ENCODE measurements around the gene PHPT1.

- no peak for TF ChIP-seq RAD21 (IDR thresholded peaks at IDR 0.05)
- no peak for TF ChIP-seq CTCF (IDR thresholded peaks at IDR 0.05; ENCODE audit: low read depth, low read length, missing input control)
- TF ChIP-seq EGR1 (IDR thresholded peaks at IDR 0.05; ENCODE audit: low read depth in 2 of 2): no peak
- TF ChIP-seq JUND (IDR thresholded peaks at IDR 0.05): no peak
- no peak for TF ChIP-seq TAF1 (conservative IDR thresholded peaks at IDR 0.05)
- TF ChIP-seq MAX (IDR thresholded peaks at IDR 0.05): no peak
- no peak for TF ChIP-seq ATF3 (IDR thresholded peaks at IDR 0.05)
- TF ChIP-seq REST (IDR thresholded peaks at IDR 0.05): no peak
- no peak for TF ChIP-seq YY1 (IDR thresholded peaks at IDR 0.05)
- TF ChIP-seq ZBTB33 (IDR thresholded peaks at IDR 0.05): no peak
- no peak for TF ChIP-seq RXRA (IDR thresholded peaks at IDR 0.05)
- no peak for TF ChIP-seq FOXA1 (IDR thresholded peaks at IDR 0.05)
- no peak for TF ChIP-seq FOXA2 (IDR thresholded peaks at IDR 0.05)
Measured at GRCh38 chr9:136805207-136805740, 43.9 kb upstream of the PHPT1 start.
